ENCODE results near the gene NOC2L.

GRCh38 chr1:1005774-1006304 lies 46.8 kb upstream of the NOC2L start:
- TF ChIP-seq RFX5 (IDR thresholded peaks at IDR 0.05; ENCODE audit: low read depth, low read length) (no peak), CTCF (IDR thresholded peaks at IDR 0.05 in 2 of 3, conservative IDR thresholded peaks at IDR 0.05 in 1 of 3; ENCODE audit: insufficient read depth in 2 of 3, low read depth in 1 of 3, low read length in 3 of 3) (no peak), CREM (IDR thresholded peaks at IDR 0.05; ENCODE audit: low read depth) (no peak), JUN (IDR thresholded peaks at IDR 0.05; ENCODE audit: borderline replicate concordance, low read depth, low read length) (no peak), JUN (CRISPR knock-in tag; IDR thresholded peaks at IDR 0.05; ENCODE audit: borderline replicate concordance) (no peak), MAFF (IDR thresholded peaks at IDR 0.05; ENCODE audit: low read length) (no peak), MEF2A (IDR thresholded peaks at IDR 0.05; ENCODE audit: control insufficient read depth, low read depth, low read length) (no peak), TEAD4 (IDR thresholded peaks at IDR 0.05; ENCODE audit: low read length) (no peak), TEAD4 (CRISPR knock-in tag; IDR thresholded peaks at IDR 0.05; ENCODE audit: borderline replicate concordance) (no peak), GABPB2 (CRISPR knock-in tag; conservative IDR thresholded peaks at IDR 0.05) (no peak), CBX2 (IDR thresholded peaks at IDR 0.05; ENCODE audit: insufficient read depth, low read length, poor library complexity, severe bottlenecking) (no peak), ZNF274 (IDR thresholded peaks at IDR 0.05; ENCODE audit: borderline replicate concordance, low read depth, low read length) (no peak)
- TF ChIP-seq, protein P1, sequence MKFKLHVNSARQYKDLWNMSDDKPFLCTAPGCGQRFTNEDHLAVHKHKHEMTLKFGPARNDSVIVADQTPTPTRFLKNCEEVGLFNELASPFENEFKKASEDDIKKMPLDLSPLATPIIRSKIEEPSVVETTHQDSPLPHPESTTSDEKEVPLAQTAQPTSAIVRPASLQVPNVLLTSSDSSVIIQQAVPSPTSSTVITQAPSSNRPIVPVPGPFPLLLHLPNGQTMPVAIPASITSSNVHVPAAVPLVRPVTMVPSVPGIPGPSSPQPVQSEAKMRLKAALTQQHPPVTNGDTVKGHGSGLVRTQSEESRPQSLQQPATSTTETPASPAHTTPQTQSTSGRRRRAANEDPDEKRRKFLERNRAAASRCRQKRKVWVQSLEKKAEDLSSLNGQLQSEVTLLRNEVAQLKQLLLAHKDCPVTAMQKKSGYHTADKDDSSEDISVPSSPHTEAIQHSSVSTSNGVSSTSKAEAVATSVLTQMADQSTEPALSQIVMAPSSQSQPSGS (CRISPR knock-in tag; IDR thresholded peaks at IDR 0.05), result no peak
